HCT116 (cell line): Measurements from ENCODE around the gene NALCN. TPM values are rescaled to one million over a fixed set of nuclear protein-coding genes. Genes with fewer than 3 reads are reported as not detected.
A peak's percentile ranks its signal among the peaks of the same experiment; 100 is the strongest.

ENCODE experiments used
- ATAC-seq: fragments of 200-7000 bp; cut with Tn5 transposase; 2 replicates; pipeline ENCODE4 v1.9.1; 2020; ENCODE audit warnings: mild to moderate bottlenecking, moderate library complexity
- BruUV-seq: library from RNA; stranded (reverse); fragments of 400-500 nt; replicated peaks from 2 replicates; lab custom pipeline; 2021; lab: Mats Ljungman, UMichigan
- CTCF ChIA-PET: fragments of 300-600 bp; sonication (Branson Sonifier 250); formaldehyde crosslinking; loops from one replicate; lab custom pipeline; 2021; ENCODE audit warnings: antibody characterized with exemption; lab: Charles Lee
- POLR2A ChIA-PET: fragments of 300-600, 350-600 bp; sonication (Branson Sonifier 250); formaldehyde crosslinking; loops from one replicate; lab custom pipeline; 2021; ENCODE audit warnings: antibody characterized with exemption; lab: Charles Lee
- RAD21 ChIA-PET, 2 experiments: fragments of 300-600 bp; sonication (Branson Sonifier 250); formaldehyde crosslinking; loops; one replicate each; lab custom pipeline; 2023; ENCODE audit warnings: low total read pairs in 2 of 2; ENCODE audit not compliant: uncharacterized antibody in 2 of 2, unreplicated experiment in 2 of 2, low non-redundant PET in 1 of 2; lab: Charles Lee
- DNase-seq: peaks from one replicate; pipeline ENCODE4 v3.0.0-alpha.2; 2010; ENCODE audit warnings: low read depth, low spot score
- H2AFZ ChIP-seq: fragments of 200-600 bp; shearing (Covaris generic), sonication (generic); 2 replicates; pipeline ENCODE4 v1.6.1; 2017; ENCODE audit warnings: low read depth, mixed run types, mixed read lengths, antibody characterized with exemption, low read length; ENCODE audit not compliant: poor library complexity, severe bottlenecking
- H3K27ac ChIP-seq: 2 replicates; pipeline ENCODE4 v1.5.1; 2012; ENCODE audit warnings: low read depth, low read length
- H3K27me3 ChIP-seq: fragments of 200-600 bp; sonication (generic); 2 replicates; pipeline ENCODE4 v1.6.1; 2016; ENCODE audit warnings: mixed run types, low read length, mixed read lengths; ENCODE audit not compliant: insufficient read depth
- H3K36me3 ChIP-seq, 2 experiments: fragments of 200-500 bp in 1 of 2; fragments of 200-600 bp in 1 of 2; sonication (Bioruptor generic) in 1 of 2; sonication (generic) in 1 of 2; 2 replicates each; pipeline versions ENCODE4 v1.5.1 to v1.6.1; 2014 to 2016; ENCODE audit warnings: low read length in 2 of 2, inconsistent platforms in 1 of 2, mixed read lengths in 1 of 2, mixed run types in 1 of 2; ENCODE audit not compliant: insufficient read depth in 2 of 2, control insufficient read depth in 1 of 2
- H3K4me1 ChIP-seq, 2 experiments: fragments of 200-600 bp in 1 of 2; sonication (generic) in 1 of 2; 2 replicates each; pipeline versions ENCODE4 v1.5.1 to v1.6.1; 2012 to 2017; ENCODE audit warnings: low read length in 2 of 2, inconsistent platforms in 1 of 2, mild to moderate bottlenecking in 1 of 2, mixed read lengths in 1 of 2, mixed run types in 1 of 2, moderate library complexity in 1 of 2; ENCODE audit not compliant: insufficient read depth in 2 of 2, control insufficient read depth in 1 of 2
- H3K4me2 ChIP-seq: fragments of 200-600 bp; sonication (generic); 2 replicates; pipeline ENCODE4 v1.6.1; 2017; ENCODE audit warnings: mixed run types, low read length, mixed read lengths
- H3K4me3 ChIP-seq, 2 experiments: fragments of 200-600 bp in 1 of 2; sonication (generic) in 1 of 2; replicated peaks in 1 of 2; 2 replicates each; pipeline ENCODE4 v1.5.1; 2011 to 2016; ENCODE audit warnings: low read length in 2 of 2, control low read depth in 1 of 2, low read depth in 1 of 2, mild to moderate bottlenecking in 1 of 2, mixed read lengths in 1 of 2, mixed run types in 1 of 2
- H3K79me2 ChIP-seq: fragments of 200-600 bp; sonication (generic); 2 replicates; pipeline ENCODE4 v1.6.1; 2017; ENCODE audit warnings: mild to moderate bottlenecking, mixed run types, low read length, moderate library complexity, mixed read lengths; ENCODE audit not compliant: insufficient read depth
- H3K9ac ChIP-seq: fragments of 200-600 bp; sonication (generic); 2 replicates; pipeline ENCODE4 v1.6.1; 2016; ENCODE audit warnings: low read length, mixed read lengths
- H3K9me2 ChIP-seq: fragments of 200-600 bp; sonication (generic), shearing (Covaris generic); 2 replicates; pipeline ENCODE4 v1.6.1; 2017; ENCODE audit warnings: mixed run types, mild to moderate bottlenecking, moderate library complexity; ENCODE audit not compliant: insufficient read depth
- H3K9me3 ChIP-seq, 2 experiments: fragments of 200-500 bp in 1 of 2; fragments of 200-600 bp in 1 of 2; sonication (Bioruptor generic) in 1 of 2; sonication (generic) in 1 of 2; 2 replicates each; pipeline ENCODE4 v1.6.1; 2014 to 2017; ENCODE audit warnings: low read length in 2 of 2, mixed read lengths in 2 of 2, inconsistent platforms in 1 of 2, low read depth in 1 of 2, mild to moderate bottlenecking in 1 of 2, mixed run types in 1 of 2, moderate library complexity in 1 of 2; ENCODE audit not compliant: control insufficient read depth in 1 of 2, insufficient read depth in 1 of 2
- H4K20me1 ChIP-seq: fragments of 200-600 bp; sonication (generic), shearing (Covaris generic); 2 replicates; pipeline ENCODE4 v1.6.1; 2017; ENCODE audit warnings: mixed run types, mild to moderate bottlenecking, moderate library complexity; ENCODE audit not compliant: insufficient read depth
- ATF3 ChIP-seq: IDR thresholded peaks from 2 replicates; pipeline ENCODE4 v1.6.1; 2012
- CTCF ChIP-seq, 3 experiments: fragments of 200-600 bp in 1 of 3; sonication (generic) in 1 of 3; IDR thresholded peaks in 2 of 3; conservative IDR thresholded peaks in 1 of 3; 2 replicates each; pipeline ENCODE4 v1.5.1; 2012 to 2017; ENCODE audit warnings: low read depth in 2 of 3, low read length in 2 of 3, antibody characterized with exemption in 1 of 3, borderline replicate concordance in 1 of 3, control low read depth in 1 of 3, mild to moderate bottlenecking in 1 of 3, mixed read lengths in 1 of 3, mixed run types in 1 of 3, moderate library complexity in 1 of 3; ENCODE audit not compliant: insufficient read depth in 1 of 3
- EGR1 ChIP-seq: IDR thresholded peaks from 2 replicates; pipeline ENCODE4 v1.6.1; 2012; ENCODE audit warnings: low read depth
- ELF1 ChIP-seq: IDR thresholded peaks from 2 replicates; pipeline ENCODE4 v1.6.1; 2012; ENCODE audit warnings: low read depth, borderline replicate concordance
- RAD21 ChIP-seq: IDR thresholded peaks from 2 replicates; pipeline ENCODE4 v1.6.1; 2012; ENCODE audit warnings: low read depth, mild to moderate bottlenecking
- intact Hi-C: fragments of 100-400 bp; cut with micrococcal nuclease; formaldehyde crosslinking; loops from 2 replicates; pipeline ENCODE4 v1.10.0; 2022
- total RNA-seq: library from RNA; stranded (reverse); gene quantifications from one replicate; pipeline ENCODE4 v1.2.1, GENCODE V29; 2021; ENCODE audit not compliant: unreplicated experiment

Gene NALCN
- total RNA-seq, 1 experiment from 2014 or later = not detected

- H3K27ac ChIP-seq = peak within 1 kb of the TSS; percentile 79; the same call in 1 of the 2 replicates
- H3K9me2 ChIP-seq = no peaks in the 10 kb centered on the region
- ChIA-PET RAD21 (no interaction called here), POLR2A (no interaction called here), CTCF (no interaction called here)
- peak within 1 kb of the TSS; percentile 4; the same call in 1 of the 2 replicates for H3K4me2 ChIP-seq
- no peaks in the 10 kb centered on the region for H3K36me3 ChIP-seq
- ATAC-seq (no peak), DNase-seq (no peak)
- TF ChIP-seq CTCF (IDR thresholded peaks at IDR 0.05 in 2 of 3, conservative IDR thresholded peaks at IDR 0.05 in 1 of 3; ENCODE audit: borderline replicate concordance in 1 of 3, insufficient read depth in 1 of 3, low read depth in 2 of 3, low read length in 2 of 3) = no peak
- TF ChIP-seq RAD21 = no peak
- no peak for TF ChIP-seq ATF3
- no peak for TF ChIP-seq ELF1
- TF ChIP-seq EGR1 = no peak
- H3K9me3 ChIP-seq = peaks cover 0 to 9% of the 10 kb centered on the region in 2 experiments; a peak in 2 of 4 replicates
- peaks cover 18 to 39% of the 10 kb centered on the region in 2 experiments for H3K4me1 ChIP-seq
- H3K79me2 ChIP-seq = no peaks in the 10 kb centered on the region
- no peaks in the 10 kb centered on the region for H4K20me1 ChIP-seq
- no peak within 1 kb of the TSS for H3K4me3 ChIP-seq
- BruUV-seq = no TSS peak
- intact Hi-C loops = no loop called here
- H3K9ac ChIP-seq = 0 out of 2 replicates have a peak within 1 kb of the TSS, but pooled peaks have one; percentile 16
- H3K27me3 ChIP-seq = no peaks in the 10 kb centered on the region
- no peak within 1 kb of the TSS for H2AFZ ChIP-seq
Observed at GRCh38 chr13:101452519-101453485, 36.5 kb upstream of the NALCN start, which contains the start of gene ITGBL1. TSS of gene ITGBL1 (plus strand) at chr13:101452675. CDS start at chr13:101452834, 159 bp downstream.
